ENCODE results near the gene APC2. TPM values are rescaled to one million over a fixed set of nuclear protein-coding genes. Genes with fewer than 3 reads are reported as not detected.

Gene APC2
- total RNA-seq, 2 experiments from 2014 or later = 0.57 to 5.5 TPM

GRCh38 chr19:1473085-1473851 is 23.3 kb downstream of the APC2 start:
- Histone ChIP-seq H3K4me2 (ENCODE audit: low read length) (no peak overlapping the region), H3K27ac (ENCODE audit: low read depth, low read length, poor library complexity, severe bottlenecking) (no peak overlapping the region), H3K9me3 (ENCODE audit: low read length) (no peaks in the 10 kb centered on the region), H3K36me3 (ENCODE audit: insufficient read depth, low read length) (peaks cover 21% of the 10 kb centered on the region), H4K20me1 (ENCODE audit: insufficient read depth, low read length) (peaks cover 7% of the 10 kb centered on the region; the same call in 1 of the 2 replicates), H3K79me2 (ENCODE audit: insufficient read depth, low read depth, low read length) (peaks cover 13% of the 10 kb centered on the region), H2AFZ (ENCODE audit: low read length) (no peak overlapping the region), H3K9me2 (ENCODE audit: insufficient read depth, low read length) (no peaks in the 10 kb centered on the region), H3K4me1 (ENCODE audit: insufficient read depth, low read length, poor library complexity, severe bottlenecking) (peaks cover 25% of the 10 kb centered on the region), H3K4me3 (ENCODE audit: low read depth, low read length, poor library complexity, severe bottlenecking) (no peak overlapping the region)
- BruUV-seq (replicated peaks) = no TSS peak
- intact Hi-C loops (cut with micrococcal nuclease; ENCODE audit: unreplicated experiment) = no loop called here
- ChIA-PET CTCF (ENCODE audit: unreplicated experiment) (interaction anchor here (0.6 kb wide), 1 partner anchor 60 kb away, joined by 4 read pairs; no protein-coding TSS in a partner anchor), POLR2A (no interaction called here)
- TF ChIP-seq EZH2phosphoT487 (IDR thresholded peaks at IDR 0.05; ENCODE audit: borderline replicate concordance, low read depth, low read length) = no peak
- TF ChIP-seq CTCF (conservative IDR thresholded peaks at IDR 0.05; ENCODE audit: low read length) = no peak
- no peak for DNase-seq (ENCODE audit: low spot score)

- ChIA-PET POLR2A (no interaction called here), CTCF (ENCODE audit: unreplicated experiment) (no interaction called here)
- no TSS peak for BruUV-seq (replicated peaks)
- Histone ChIP-seq H3K4me1 (ENCODE audit: insufficient read depth, low read length, poor library complexity, severe bottlenecking) (peaks cover 25% of the 10 kb centered on the region), H3K4me2 (ENCODE audit: low read length) (no peak overlapping the region), H2AFZ (ENCODE audit: low read length) (no peak overlapping the region), H3K4me3 (ENCODE audit: low read depth, low read length, poor library complexity, severe bottlenecking) (no peak overlapping the region), H3K36me3 (ENCODE audit: insufficient read depth, low read length) (peaks cover 21% of the 10 kb centered on the region), H3K9me2 (ENCODE audit: insufficient read depth, low read length) (no peaks in the 10 kb centered on the region), H3K9me3 (ENCODE audit: low read length) (no peaks in the 10 kb centered on the region), H4K20me1 (ENCODE audit: insufficient read depth, low read length) (peaks cover 7% of the 10 kb centered on the region; the same call in 1 of the 2 replicates), H3K27ac (ENCODE audit: low read depth, low read length, poor library complexity, severe bottlenecking) (no peak overlapping the region), H3K79me2 (ENCODE audit: insufficient read depth, low read depth, low read length) (peaks cover 17% of the 10 kb centered on the region)
- no peak for DNase-seq (ENCODE audit: low spot score)
- no peak for TF ChIP-seq CTCF (conservative IDR thresholded peaks at IDR 0.05; ENCODE audit: low read length)
- no peak for TF ChIP-seq EZH2phosphoT487 (IDR thresholded peaks at IDR 0.05; ENCODE audit: borderline replicate concordance, low read depth, low read length)
- intact Hi-C loops (cut with micrococcal nuclease; ENCODE audit: unreplicated experiment) = no loop called here
Observed at GRCh38 chr19:1474011-1474764, 24.3 kb downstream of the APC2 start.
